Smooth muscle cell (in vitro differentiated cells): ENCODE data around the gene SF3B2. TPM values are rescaled to one million over a fixed set of nuclear protein-coding genes. Genes with fewer than 3 reads are reported as not detected.

Source experiments
- DNase-seq: peaks from one replicate; lab custom pipeline; 2025; ENCODE audit not compliant: unreplicated experiment; lab: John Stamatoyannopoulos, UW
- H2AFZ ChIP-seq: fragments of 200-600 bp; sonication (generic); 2 replicates; pipeline ENCODE4 v1.6.0; 2016; ENCODE audit warnings: antibody characterized with exemption, low read depth, mild to moderate bottlenecking
- H3F3A ChIP-seq: fragments of 200-600 bp; sonication (generic); 2 replicates; pipeline ENCODE4 v1.6.0; 2017; ENCODE audit warnings: antibody characterized with exemption, low read depth
- H3K27ac ChIP-seq: fragments of 200-600 bp; sonication (generic); 2 replicates; pipeline ENCODE4 v1.5.1; 2016; ENCODE audit warnings: low read depth, mild to moderate bottlenecking
- H3K27me3 ChIP-seq: fragments of 200-600 bp; sonication (generic); 2 replicates; pipeline ENCODE4 v1.6.1; 2016; ENCODE audit warnings: low read depth, mild to moderate bottlenecking
- H3K36me3 ChIP-seq: fragments of 200-600 bp; sonication (generic); 2 replicates; pipeline ENCODE4 v1.5.1; 2016; ENCODE audit warnings: low read depth
- H3K4me1 ChIP-seq: fragments of 200-600 bp; sonication (generic); 2 replicates; pipeline ENCODE4 v1.5.1; 2016; ENCODE audit warnings: low read depth
- H3K4me2 ChIP-seq: fragments of 200-600 bp; sonication (generic); 2 replicates; pipeline ENCODE4 v1.6.0; 2016; ENCODE audit warnings: mild to moderate bottlenecking
- H3K4me3 ChIP-seq: fragments of 200-600 bp; sonication (generic); 2 replicates; pipeline ENCODE4 v1.5.1; 2016; ENCODE audit warnings: mild to moderate bottlenecking
- H3K79me2 ChIP-seq: fragments of 200-600 bp; sonication (generic); 2 replicates; pipeline ENCODE4 v1.6.0; 2016; ENCODE audit warnings: low read depth, mild to moderate bottlenecking
- H3K9ac ChIP-seq: fragments of 200-600 bp; sonication (generic); 2 replicates; pipeline ENCODE4 v1.6.0; 2016; ENCODE audit warnings: low read depth
- H3K9me3 ChIP-seq: fragments of 200-600 bp; sonication (generic); replicated peaks from 2 replicates; pipeline ENCODE4 v1.5.1; 2016; ENCODE audit warnings: low read depth
- H4K20me1 ChIP-seq: fragments of 200-600 bp; sonication (generic); 2 replicates; pipeline ENCODE4 v1.6.0; 2016; ENCODE audit warnings: low read depth
- CTCF ChIP-seq: fragments of 200-600 bp; sonication (generic); IDR thresholded peaks from 2 replicates; pipeline ENCODE4 v1.5.1; 2017; ENCODE audit warnings: borderline replicate concordance, mild to moderate bottlenecking, antibody characterized with exemption; ENCODE audit not compliant: insufficient read depth, poor library complexity, severe bottlenecking
- WGBS: methylation state at CpG from one replicate; pipeline ENCODE4 v1.1.7; 2016; ENCODE audit warnings: low lambda C conversion rate; 5-methylcytosine and 5-hydroxymethylcytosine counted together
- polyA plus RNA-seq: library from polyadenylated mRNA; unstranded; fragments of >200 nt; fragmentation: Nextera tagmentation; extraction: Ambion mirVana; gene quantifications from 2 replicates; pipeline ENCODE4 v1.2.1, GENCODE V29; 2016
- total RNA-seq: library from RNA; depleted of rRNA; stranded (reverse); fragments of >200 nt; gene quantifications from 2 replicates; pipeline ENCODE4 v1.2.3, GENCODE V29; 2014

SF3B2 gene
- total and polyA plus RNA-seq, 2 experiments from 2014 or later: 125 to 182 TPM

DNA sequence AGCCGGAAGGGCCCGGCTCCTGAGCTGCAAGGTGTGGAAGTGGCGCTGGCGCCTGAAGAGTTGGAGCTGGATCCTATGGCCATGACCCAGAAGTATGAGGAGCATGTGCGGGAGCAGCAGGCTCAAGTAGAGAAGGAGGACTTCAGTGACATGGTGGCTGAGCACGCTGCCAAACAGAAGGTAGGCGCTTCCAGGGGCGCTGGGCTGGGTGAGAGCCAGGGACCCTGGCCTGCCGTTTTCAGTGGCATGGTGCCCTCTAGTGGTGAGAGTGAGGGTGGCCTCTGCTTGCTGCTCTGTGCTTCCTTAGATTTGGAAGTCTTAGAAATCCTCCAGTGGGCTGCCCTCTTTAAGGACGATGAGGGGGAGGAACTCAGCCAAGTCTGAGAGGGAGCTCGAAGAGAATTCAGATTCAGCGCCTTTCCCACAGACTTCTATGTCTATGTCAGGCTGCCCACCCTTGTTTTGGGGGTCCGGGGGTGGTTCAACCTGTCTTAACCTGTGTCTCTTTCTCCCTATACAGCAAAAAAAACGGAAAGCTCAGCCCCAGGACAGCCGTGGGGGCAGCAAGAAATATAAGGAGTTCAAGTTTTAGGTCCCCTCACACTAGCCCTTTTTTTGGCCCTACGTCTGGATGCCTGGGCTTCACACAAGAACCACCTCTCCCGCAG, 16.1 kb downstream of the SF3B2 start:
- 54% methylated on average over 17 of the region's 17 CpGs for WGBS
- peak; percentile 39 for DNase-seq
- peak overlapping the region; percentile 89 for H3K27ac ChIP-seq
- no peak overlapping the region for H3K4me3 ChIP-seq
- peaks cover 57% of the 10 kb centered on the region for H3K79me2 ChIP-seq
- peaks cover 5% of the 10 kb centered on the region for H3K36me3 ChIP-seq
- peak; percentile 93 for TF ChIP-seq CTCF
- H3F3A ChIP-seq: peaks cover 34% of the 10 kb centered on the region
- H3K27me3 ChIP-seq: no peaks in the 10 kb centered on the region
- H3K4me1 ChIP-seq: peaks cover 13% of the 10 kb centered on the region
- H3K4me2 ChIP-seq: peak overlapping the region; percentile 71
- H4K20me1 ChIP-seq: peaks cover 57% of the 10 kb centered on the region
- H2AFZ ChIP-seq: no peak overlapping the region
- peak overlapping the region; percentile 64 for H3K9ac ChIP-seq
- H3K9me3 ChIP-seq: no peaks in the 10 kb centered on the region

DNA sequence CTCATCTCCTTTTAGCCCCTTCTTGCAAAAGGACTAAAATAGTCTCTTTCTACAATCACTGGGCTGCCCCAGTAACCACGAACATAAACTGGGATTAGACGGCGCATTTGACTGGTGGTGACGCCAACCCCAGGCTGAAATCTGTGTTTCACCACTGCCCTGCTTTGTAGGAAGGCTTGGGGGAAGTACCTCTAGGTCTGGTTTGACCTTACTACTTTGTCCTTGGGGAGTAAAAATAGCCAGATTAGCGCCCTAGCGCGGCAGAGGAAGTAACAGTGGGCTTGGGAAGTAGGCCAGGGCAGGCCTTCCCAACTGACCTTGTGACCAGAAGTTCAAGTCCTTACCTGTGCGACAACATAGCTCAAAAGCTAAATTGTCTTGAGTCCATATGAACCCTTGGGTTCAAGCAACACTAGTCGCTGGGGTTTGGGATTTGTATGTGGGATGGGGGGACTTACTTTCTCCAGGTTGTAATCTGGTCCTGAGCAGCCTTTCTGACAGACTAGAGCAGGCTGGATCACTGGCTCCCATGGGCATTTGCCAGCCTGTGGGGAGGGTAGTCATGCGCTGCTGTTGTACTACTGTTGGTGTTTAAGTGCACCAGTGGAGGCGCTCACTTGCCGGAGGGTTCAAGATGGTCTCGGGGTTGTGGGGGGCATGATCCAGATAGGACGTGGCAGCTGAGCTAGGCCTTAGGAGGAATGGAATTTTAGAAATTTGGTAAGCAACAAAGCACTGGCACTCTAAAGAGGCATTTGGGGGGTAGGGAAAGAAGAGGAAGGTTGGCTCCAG, 17.0 kb downstream of the SF3B2 start:
- Histone ChIP-seq H3K79me2 (peaks cover 57% of the 10 kb centered on the region), H3K27ac (peak overlapping the region; percentile 89), H3K36me3 (no peaks in the 10 kb centered on the region), H4K20me1 (peaks cover 58% of the 10 kb centered on the region), H3K4me2 (peak overlapping the region; percentile 80), H3K9me3 (no peaks in the 10 kb centered on the region), H3K9ac (peak overlapping the region; percentile 71), H3F3A (peaks cover 34% of the 10 kb centered on the region), H3K4me3 (peak overlapping the region; percentile 40), H2AFZ (no peak overlapping the region), H3K4me1 (peaks cover 13% of the 10 kb centered on the region), H3K27me3 (no peaks in the 10 kb centered on the region)
- peak; percentile 40 for DNase-seq
- WGBS: 36% methylated on average over 14 of the region's 14 CpGs
- no peak for TF ChIP-seq CTCF

DNA sequence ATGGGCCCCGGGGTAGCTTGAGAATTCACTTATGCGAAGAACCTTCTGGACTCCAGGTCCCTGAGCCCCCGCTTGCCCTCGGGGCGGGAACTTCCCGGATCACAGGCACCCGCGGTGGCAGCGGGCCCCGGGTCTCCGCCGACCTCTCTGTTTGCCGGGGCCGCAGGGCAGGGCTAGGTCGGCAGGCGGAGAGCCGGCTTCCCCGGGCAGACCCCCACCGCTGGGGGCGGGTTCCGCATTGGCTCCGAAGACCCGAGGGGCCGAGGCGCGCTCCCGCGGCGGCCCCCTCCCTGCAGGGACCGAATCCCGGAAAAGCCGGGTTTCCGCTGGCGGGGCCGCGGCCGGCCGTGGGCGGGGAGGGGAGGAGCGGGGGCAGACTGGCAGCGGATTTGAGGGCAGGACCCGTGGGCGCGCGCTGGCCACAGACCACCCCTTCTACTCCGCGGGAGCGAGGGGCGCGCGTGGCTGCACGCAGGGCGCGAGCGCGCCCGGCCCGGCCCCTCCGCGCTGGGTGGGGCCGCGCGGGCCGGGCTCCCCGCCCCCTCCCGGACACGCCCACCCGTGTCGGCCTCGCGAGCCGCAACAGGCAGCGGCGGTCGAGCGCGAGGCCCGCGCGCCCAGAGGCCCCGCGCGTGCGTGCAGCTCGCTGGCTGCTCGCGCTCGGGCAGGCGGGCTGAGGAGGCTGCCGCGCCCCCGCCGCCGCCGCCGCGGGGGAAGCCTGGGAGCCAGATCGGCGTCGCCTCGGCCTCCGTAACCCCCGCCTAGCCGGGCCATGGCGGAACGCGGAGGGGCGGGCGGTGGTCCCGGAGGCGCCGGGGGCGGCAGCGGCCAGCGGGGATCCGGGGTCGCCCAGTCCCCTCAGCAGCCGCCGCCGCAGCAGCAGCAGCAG, 17.8 kb downstream of the SF3B2 start, which contains the start of gene PACS1:
Gene PACS1 (plus strand): TSS at position 558 of the 889 bp plus-strand sequence. CDS start 215 bp downstream, at position 773.
- Histone ChIP-seq H3K79me2 (peaks cover 58% of the 10 kb centered on the region), H3K36me3 (no peaks in the 10 kb centered on the region), H3K4me3 (peak within 1 kb of the TSS; percentile 70), H3K4me1 (peaks cover 13% of the 10 kb centered on the region), H3K9ac (peak within 1 kb of the TSS; percentile 76), H4K20me1 (peaks cover 60% of the 10 kb centered on the region), H3K27me3 (no peaks in the 10 kb centered on the region), H2AFZ (no peak within 1 kb of the TSS), H3K27ac (peak within 1 kb of the TSS; percentile 89), H3K9me3 (no peaks in the 10 kb centered on the region), H3K4me2 (peak within 1 kb of the TSS; percentile 94), H3F3A (peaks cover 28% of the 10 kb centered on the region)
- WGBS: 2% methylated on average over 36 of the region's 120 CpGs
- DNase-seq: peak; percentile 68
- TF ChIP-seq CTCF: no peak
